Chondrocyte (in vitro differentiated cells): ENCODE results near the gene CAV1. TPM values are rescaled to one million over a fixed set of nuclear protein-coding genes. Genes with fewer than 3 reads are reported as not detected.

ENCODE experiments used
- DNase-seq: peaks from one replicate; pipeline ENCODE4 v3.0.0; 2021; ENCODE audit warnings: mixed read lengths, low spot score
- H3K27ac Mint-ChIP-seq: one replicate; pipeline ENCODE4 v1.8.0; 2021; ENCODE audit warnings: mild to moderate bottlenecking, moderate library complexity, mixed read lengths; ENCODE audit not compliant: unreplicated experiment
- H3K27me3 Mint-ChIP-seq: 2 replicates; pipeline ENCODE4 v1.8.0; 2021; ENCODE audit warnings: low read depth, mixed read lengths
- H3K36me3 Mint-ChIP-seq: 2 replicates; pipeline ENCODE4 v1.8.0; 2021; ENCODE audit warnings: low read depth, mixed read lengths
- H3K4me1 Mint-ChIP-seq: 2 replicates; pipeline ENCODE4 v1.8.0; 2021; ENCODE audit warnings: low read depth, mild to moderate bottlenecking, mixed read lengths
- H3K4me3 Mint-ChIP-seq: one replicate; pipeline ENCODE4 v1.8.0; 2021; ENCODE audit warnings: mild to moderate bottlenecking, moderate library complexity, mixed read lengths; ENCODE audit not compliant: unreplicated experiment
- H3K9me3 Mint-ChIP-seq: 2 replicates; pipeline ENCODE4 v1.8.0; 2021; ENCODE audit warnings: low read depth, mixed read lengths
- total RNA-seq: library from RNA; stranded (reverse); gene quantifications from 3 replicates; pipeline ENCODE4 v1.2.1, GENCODE V29; 2021
- TF ChIP-seq, protein P1 (sequence below): fragments of 200-600 bp; sonication (generic); IDR thresholded peaks from 2 replicates; pipeline ENCODE4 v1.5.0; 2021; ENCODE audit warnings: antibody characterized with exemption, mild to moderate bottlenecking, moderate library complexity

The CAV1 gene
- total RNA-seq, 1 donor from 2014 or later, result 297 TPM

GRCh38 chr7:116551692-116552091 lies 26.9 kb downstream of the CAV1 start:
- no peak for DNase-seq
- H3K27me3 Mint-ChIP-seq, result no peaks in the 10 kb centered on the region
- H3K4me3 Mint-ChIP-seq, result no peak overlapping the region
- peak overlapping the region; percentile 38 for H3K27ac Mint-ChIP-seq
- H3K4me1 Mint-ChIP-seq, result peaks cover 31% of the 10 kb centered on the region
- no peaks in the 10 kb centered on the region for H3K9me3 Mint-ChIP-seq
- TF ChIP-seq, protein P1, sequence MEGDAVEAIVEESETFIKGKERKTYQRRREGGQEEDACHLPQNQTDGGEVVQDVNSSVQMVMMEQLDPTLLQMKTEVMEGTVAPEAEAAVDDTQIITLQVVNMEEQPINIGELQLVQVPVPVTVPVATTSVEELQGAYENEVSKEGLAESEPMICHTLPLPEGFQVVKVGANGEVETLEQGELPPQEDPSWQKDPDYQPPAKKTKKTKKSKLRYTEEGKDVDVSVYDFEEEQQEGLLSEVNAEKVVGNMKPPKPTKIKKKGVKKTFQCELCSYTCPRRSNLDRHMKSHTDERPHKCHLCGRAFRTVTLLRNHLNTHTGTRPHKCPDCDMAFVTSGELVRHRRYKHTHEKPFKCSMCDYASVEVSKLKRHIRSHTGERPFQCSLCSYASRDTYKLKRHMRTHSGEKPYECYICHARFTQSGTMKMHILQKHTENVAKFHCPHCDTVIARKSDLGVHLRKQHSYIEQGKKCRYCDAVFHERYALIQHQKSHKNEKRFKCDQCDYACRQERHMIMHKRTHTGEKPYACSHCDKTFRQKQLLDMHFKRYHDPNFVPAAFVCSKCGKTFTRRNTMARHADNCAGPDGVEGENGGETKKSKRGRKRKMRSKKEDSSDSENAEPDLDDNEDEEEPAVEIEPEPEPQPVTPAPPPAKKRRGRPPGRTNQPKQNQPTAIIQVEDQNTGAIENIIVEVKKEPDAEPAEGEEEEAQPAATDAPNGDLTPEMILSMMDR, result no peak
- peaks cover 19% of the 10 kb centered on the region for H3K36me3 Mint-ChIP-seq

GRCh38 chr7:116552602-116553001 lies 27.8 kb downstream of the CAV1 start:
- Mint-ChIP-seq H3K36me3 (peaks cover 16% of the 10 kb centered on the region), H3K9me3 (no peaks in the 10 kb centered on the region), H3K4me1 (peaks cover 27% of the 10 kb centered on the region), H3K27me3 (no peaks in the 10 kb centered on the region), H3K4me3 (no peak overlapping the region), H3K27ac (no peak overlapping the region)
- TF ChIP-seq, protein P1, result no peak
- no peak for DNase-seq

DNA sequence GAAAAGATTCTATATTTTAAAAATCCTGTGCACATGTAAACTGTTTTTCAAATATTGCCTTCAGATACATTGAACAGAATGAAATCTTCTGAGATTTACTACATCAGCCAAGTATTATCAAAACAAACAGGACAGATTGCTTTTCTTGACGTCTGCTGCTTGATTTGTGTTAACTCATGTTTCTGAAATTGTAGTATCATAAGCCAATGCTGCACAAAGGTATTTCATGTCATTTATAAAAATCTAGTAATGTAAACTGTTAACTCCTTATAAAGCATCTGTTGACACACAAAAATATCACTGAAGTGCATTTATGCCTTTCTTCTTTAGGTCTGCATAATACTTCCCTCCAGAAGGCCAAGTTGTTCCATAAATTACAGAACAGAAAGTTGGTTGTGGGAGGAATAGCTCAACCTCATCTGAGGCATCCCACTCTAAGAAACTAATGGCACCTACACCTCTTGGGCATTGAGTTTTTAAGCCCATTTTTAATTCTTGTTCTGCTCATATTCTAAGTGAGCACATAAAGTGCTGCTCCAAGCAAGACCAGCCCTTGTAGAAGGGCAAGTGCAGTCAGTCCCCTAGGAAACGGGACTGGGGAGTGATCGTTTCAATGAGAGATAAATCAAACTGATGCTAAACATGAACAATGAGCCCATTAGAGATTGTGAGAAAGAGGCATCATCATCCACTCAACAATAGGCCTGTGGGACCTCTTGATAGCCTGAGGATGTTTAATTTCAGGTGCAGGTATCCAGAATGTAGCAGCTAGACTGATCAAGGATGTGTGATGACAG lies 28.5 kb downstream of the CAV1 start:
- TF ChIP-seq, protein P1, result no peak
- no peaks in the 10 kb centered on the region for H3K9me3 Mint-ChIP-seq
- no peak overlapping the region for H3K4me3 Mint-ChIP-seq
- peaks cover 16% of the 10 kb centered on the region for H3K36me3 Mint-ChIP-seq
- H3K4me1 Mint-ChIP-seq, result peaks cover 26% of the 10 kb centered on the region
- no peaks in the 10 kb centered on the region for H3K27me3 Mint-ChIP-seq
- peak overlapping the region; percentile 49 for H3K27ac Mint-ChIP-seq
- DNase-seq, result no peak

DNA sequence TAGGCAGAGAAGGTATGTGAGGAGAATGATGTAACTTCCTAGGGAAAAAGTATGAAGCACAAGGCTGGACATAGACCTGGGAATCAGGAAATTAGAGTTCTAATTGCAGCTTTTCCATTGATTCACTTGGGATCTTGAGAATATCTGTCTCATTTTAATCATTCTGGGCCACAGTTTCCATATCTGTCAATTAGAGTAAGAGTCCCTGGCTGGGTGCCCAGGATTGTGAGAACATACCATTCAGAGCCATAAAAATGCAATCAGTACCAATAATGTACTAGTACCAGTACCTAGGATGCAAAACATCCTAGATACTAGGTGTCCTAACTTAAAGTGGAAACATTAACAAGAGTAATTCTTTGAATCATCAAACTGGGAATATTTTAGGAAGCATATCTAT lies 29.6 kb downstream of the CAV1 start:
- TF ChIP-seq, protein P1, result no peak
- Mint-ChIP-seq H3K9me3 (no peaks in the 10 kb centered on the region), H3K27me3 (no peaks in the 10 kb centered on the region), H3K4me3 (no peak overlapping the region), H3K27ac (peak overlapping the region; percentile 49), H3K4me1 (peaks cover 26% of the 10 kb centered on the region), H3K36me3 (peaks cover 19% of the 10 kb centered on the region)
- DNase-seq, result no peak

DNA sequence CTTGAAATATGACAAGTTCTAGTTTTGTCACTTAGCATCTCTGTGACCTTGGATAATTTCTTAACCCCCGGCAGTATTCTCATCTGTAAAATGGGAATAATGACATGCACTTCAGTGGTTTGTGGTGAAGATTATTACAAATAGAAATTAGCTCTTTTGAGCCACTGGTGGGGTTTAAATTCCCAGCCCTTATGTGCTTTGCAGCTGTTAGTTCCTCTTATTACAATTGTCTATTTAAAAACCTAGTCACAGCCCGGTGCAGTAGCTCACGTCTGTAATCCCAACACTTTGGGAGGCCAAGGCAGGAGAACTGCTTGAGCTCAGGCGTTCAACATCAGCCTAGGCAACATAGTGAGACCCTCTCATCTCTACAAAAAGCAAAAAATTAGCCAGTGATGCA lies 30.1 kb downstream of the CAV1 start:
- Mint-ChIP-seq H3K27me3 (no peaks in the 10 kb centered on the region), H3K4me1 (peaks cover 29% of the 10 kb centered on the region), H3K9me3 (no peaks in the 10 kb centered on the region), H3K36me3 (peaks cover 24% of the 10 kb centered on the region), H3K4me3 (no peak overlapping the region), H3K27ac (peak overlapping the region; percentile 74)
- TF ChIP-seq, protein P1, result no peak
- no peak for DNase-seq
